ENCODE data around the gene ODAD3. TPM values are rescaled to one million over a fixed set of nuclear protein-coding genes. Genes with fewer than 3 reads are reported as not detected.

The ODAD3 gene
- total RNA-seq, 1 donor from 2014 or later, result 2.2 TPM

DNA sequence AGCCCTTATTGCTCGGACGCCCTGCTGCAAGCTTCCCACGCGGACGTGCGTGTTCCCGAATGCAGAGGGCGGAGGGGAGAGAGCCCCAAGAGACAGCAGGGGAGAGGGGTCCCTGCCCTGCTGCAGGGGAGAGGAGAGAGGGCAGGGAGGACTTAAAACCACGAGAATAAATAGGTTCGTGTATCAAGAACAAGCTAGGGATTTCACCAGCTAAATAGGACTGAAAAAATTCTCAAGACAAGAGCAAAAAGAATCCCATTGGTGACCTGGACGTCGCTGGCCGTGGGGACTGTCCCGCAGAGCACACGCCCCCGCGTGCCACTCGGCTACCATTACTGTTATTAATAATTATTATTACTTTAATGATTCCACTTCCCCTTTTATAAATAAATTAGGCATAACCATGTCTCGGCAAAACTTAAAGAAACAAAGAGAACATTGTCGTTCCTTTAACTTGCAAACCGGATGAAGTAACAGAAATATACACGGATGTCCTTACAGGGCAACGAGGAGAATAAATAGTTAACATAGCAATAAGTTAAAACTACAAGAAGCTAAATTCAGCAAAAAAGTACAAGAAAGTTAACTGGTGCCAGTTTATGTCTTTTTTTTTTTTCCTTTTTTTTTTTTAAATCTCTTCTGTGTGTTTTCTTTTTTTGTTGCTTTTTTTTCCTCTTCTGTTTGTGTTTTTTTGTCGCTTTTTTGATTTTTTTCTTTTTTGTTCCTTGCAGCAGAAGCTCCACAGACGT is 17.1 kb upstream of the ODAD3 start:
- H3K27ac Mint-ChIP-seq, result no peak overlapping the region

DNA sequence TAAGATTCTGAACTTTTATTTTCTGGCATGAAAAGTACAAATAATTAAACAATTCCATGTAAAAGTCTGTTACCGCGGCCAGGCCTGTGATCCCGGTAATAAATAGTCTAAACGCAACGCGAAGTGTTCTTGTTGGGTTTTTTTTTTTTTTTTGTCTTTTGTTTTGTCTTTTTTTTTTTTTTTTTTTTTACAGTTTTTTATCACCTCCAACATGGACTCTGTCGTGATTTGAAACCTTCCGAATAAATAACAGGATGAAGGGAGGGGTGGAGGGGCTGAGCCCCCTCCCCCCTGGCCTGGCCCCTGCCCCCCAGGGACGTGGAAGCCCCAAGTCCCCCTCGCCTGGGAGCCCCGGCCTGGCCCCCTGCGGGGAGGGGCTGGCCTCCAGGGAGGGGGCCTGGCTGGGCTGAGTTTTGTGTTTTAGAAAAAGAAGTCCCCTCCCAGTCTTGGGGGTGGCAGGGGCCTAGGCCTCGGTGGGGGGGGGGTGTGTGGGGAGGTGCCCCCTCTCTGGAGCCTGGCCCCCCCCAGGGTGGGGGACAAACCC is 16.5 kb upstream of the ODAD3 start:
- no peaks in the 10 kb centered on the region for H3K36me3 Mint-ChIP-seq
- no peaks in the 10 kb centered on the region for H3K27me3 Mint-ChIP-seq
- no peak overlapping the region for H3K4me3 Mint-ChIP-seq
- H3K9me3 Mint-ChIP-seq, result no peaks in the 10 kb centered on the region
- no peak for DNase-seq (ENCODE audit: extremely low spot score, unreplicated experiment)
- H3K27ac Mint-ChIP-seq, result no peak overlapping the region
- peaks cover 12% of the 10 kb centered on the region for H3K4me1 Mint-ChIP-seq (ENCODE audit: unreplicated experiment)
- TF ChIP-seq, protein P1, sequence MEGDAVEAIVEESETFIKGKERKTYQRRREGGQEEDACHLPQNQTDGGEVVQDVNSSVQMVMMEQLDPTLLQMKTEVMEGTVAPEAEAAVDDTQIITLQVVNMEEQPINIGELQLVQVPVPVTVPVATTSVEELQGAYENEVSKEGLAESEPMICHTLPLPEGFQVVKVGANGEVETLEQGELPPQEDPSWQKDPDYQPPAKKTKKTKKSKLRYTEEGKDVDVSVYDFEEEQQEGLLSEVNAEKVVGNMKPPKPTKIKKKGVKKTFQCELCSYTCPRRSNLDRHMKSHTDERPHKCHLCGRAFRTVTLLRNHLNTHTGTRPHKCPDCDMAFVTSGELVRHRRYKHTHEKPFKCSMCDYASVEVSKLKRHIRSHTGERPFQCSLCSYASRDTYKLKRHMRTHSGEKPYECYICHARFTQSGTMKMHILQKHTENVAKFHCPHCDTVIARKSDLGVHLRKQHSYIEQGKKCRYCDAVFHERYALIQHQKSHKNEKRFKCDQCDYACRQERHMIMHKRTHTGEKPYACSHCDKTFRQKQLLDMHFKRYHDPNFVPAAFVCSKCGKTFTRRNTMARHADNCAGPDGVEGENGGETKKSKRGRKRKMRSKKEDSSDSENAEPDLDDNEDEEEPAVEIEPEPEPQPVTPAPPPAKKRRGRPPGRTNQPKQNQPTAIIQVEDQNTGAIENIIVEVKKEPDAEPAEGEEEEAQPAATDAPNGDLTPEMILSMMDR (conservative IDR thresholded peaks at IDR 0.05), result no peak

More for the DNA sequence above, 17.1 kb upstream of the ODAD3 start:
- H3K9me3 Mint-ChIP-seq, result no peaks in the 10 kb centered on the region
- DNase-seq (ENCODE audit: extremely low spot score, unreplicated experiment), result no peak
- peaks cover 12% of the 10 kb centered on the region for H3K4me1 Mint-ChIP-seq (ENCODE audit: unreplicated experiment)
- TF ChIP-seq, protein P1 (conservative IDR thresholded peaks at IDR 0.05), result no peak
- no peaks in the 10 kb centered on the region for H3K27me3 Mint-ChIP-seq
- H3K4me3 Mint-ChIP-seq, result no peak overlapping the region
- no peaks in the 10 kb centered on the region for H3K36me3 Mint-ChIP-seq

DNA sequence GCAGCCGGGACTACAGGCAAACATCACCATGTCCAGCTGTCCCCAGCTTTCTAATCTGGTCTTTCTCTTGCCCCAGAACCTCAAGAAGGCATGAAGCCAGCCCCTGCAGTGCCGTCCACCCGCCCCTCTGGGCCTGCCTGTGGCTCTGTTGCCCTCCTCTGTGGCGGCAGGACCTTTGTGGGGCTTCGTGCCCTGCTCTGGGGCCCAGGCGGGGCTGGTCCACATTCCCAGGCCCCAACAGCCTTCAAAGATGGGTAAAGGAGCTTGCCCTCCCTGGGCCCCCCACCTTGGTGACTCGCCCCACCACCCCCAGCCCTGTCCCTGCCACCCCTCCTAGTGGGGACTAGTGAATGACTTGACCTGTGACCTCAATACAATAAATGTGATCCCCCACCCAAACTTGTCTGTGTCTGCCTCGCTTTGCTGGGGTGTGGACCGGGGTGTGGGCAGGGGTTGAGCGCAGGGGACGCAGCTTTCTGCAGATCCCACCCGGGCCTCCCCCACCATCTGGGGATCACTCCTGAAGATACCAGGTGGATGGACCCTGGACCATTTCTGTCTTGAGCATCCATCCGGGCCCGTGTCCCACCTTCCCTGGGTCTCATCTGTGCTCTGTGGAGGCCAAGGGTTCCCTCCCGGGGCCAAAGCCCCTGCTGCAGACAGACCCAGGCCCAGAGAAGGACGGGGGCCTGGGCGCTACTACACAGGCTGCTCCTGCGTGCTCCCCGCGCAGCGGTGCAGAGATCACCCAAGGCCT is 15.8 kb upstream of the ODAD3 start:
- no peak for DNase-seq (ENCODE audit: extremely low spot score, unreplicated experiment)
- TF ChIP-seq, protein P1 (conservative IDR thresholded peaks at IDR 0.05), result no peak
- no peaks in the 10 kb centered on the region for H3K36me3 Mint-ChIP-seq
- H3K4me1 Mint-ChIP-seq (ENCODE audit: unreplicated experiment), result peaks cover 12% of the 10 kb centered on the region
- H3K27me3 Mint-ChIP-seq, result no peaks in the 10 kb centered on the region
- no peak overlapping the region for H3K4me3 Mint-ChIP-seq
- H3K27ac Mint-ChIP-seq, result no peak overlapping the region
- no peaks in the 10 kb centered on the region for H3K9me3 Mint-ChIP-seq

DNA sequence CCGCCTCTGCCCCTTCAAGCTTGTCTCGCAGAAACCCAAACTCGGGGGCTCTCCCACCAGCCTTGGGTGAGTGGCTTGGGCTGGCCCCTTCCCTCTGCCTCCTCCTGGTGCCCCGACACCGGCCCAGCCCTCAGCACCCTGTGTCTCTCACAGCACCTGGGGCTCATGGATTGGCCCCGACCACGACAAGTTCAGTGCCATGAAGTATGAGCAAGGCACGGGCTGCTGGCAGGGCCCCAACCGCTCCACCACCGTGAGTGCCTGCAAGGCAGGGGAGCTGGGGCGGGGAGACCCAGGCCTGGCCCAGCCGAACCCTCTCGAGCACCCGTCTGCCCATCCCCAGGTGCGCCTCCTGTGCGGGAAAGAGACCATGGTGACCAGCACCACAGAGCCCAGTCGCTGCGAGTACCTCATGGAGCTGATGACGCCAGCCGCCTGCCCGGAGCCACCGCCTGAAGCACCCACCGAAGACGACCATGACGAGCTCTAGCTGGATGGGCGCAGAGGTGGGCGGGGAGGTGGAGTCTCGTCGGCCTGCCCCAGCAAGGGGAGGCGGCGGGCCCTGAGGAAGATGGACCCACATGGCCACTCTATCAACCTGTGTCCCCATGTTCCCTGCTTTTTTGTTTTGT is 14.1 kb upstream of the ODAD3 start:
- H3K27ac Mint-ChIP-seq, result no peak overlapping the region
- no peaks in the 10 kb centered on the region for H3K9me3 Mint-ChIP-seq
- no peaks in the 10 kb centered on the region for H3K27me3 Mint-ChIP-seq
- TF ChIP-seq, protein P1 (conservative IDR thresholded peaks at IDR 0.05), result no peak
- no peak overlapping the region for H3K4me3 Mint-ChIP-seq
- no peak for DNase-seq (ENCODE audit: extremely low spot score, unreplicated experiment)
- no peaks in the 10 kb centered on the region for H3K36me3 Mint-ChIP-seq
- H3K4me1 Mint-ChIP-seq (ENCODE audit: unreplicated experiment), result peaks cover 12% of the 10 kb centered on the region

DNA sequence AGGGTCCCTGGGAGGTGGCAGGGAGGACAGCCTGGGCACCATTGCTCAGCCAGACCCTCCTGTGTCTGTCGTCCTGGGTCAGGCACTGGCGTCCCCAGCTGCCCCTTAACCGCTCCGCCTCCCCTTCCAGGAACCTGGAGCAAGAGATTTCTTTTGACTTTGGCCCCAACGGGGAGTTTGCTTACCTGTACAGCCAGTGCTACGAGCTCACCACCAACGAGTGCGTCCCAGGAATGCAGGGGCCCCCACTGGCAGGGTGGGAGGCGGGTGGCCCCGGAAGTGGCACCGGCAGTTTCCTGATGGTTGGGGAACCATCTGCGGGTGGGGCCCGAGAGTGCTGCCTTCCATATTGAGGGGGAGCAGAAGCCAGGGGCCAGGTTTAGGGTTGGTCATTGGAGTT is 13.5 kb upstream of the ODAD3 start:
- TF ChIP-seq, protein P1 (conservative IDR thresholded peaks at IDR 0.05), result no peak
- no peaks in the 10 kb centered on the region for H3K9me3 Mint-ChIP-seq
- H3K36me3 Mint-ChIP-seq, result no peaks in the 10 kb centered on the region
- no peak overlapping the region for H3K4me3 Mint-ChIP-seq
- H3K4me1 Mint-ChIP-seq (ENCODE audit: unreplicated experiment), result peaks cover 11% of the 10 kb centered on the region
- no peak overlapping the region for H3K27ac Mint-ChIP-seq
- no peak for DNase-seq (ENCODE audit: extremely low spot score, unreplicated experiment)
- H3K27me3 Mint-ChIP-seq, result no peaks in the 10 kb centered on the region

Measured in type B pancreatic cell (in vitro differentiated cells).